AG09319 (cell line): Measurements from ENCODE around the gene CFAP44.
"Not testable (repeated sequence)": the region's sequence is repeated elsewhere in the genome, so short reads cannot be mapped to it uniquely, and the experiment has no call there.

ENCODE experiments used
- DNase-seq: peaks from one replicate; pipeline ENCODE4 v3.0.0-alpha.2; 2010; ENCODE audit warnings: low read depth; ENCODE audit errors: extremely low read depth
- TF ChIP-seq, protein P1 (sequence below): IDR thresholded peaks from 2 replicates; pipeline ENCODE4 v1.5.1; 2011; ENCODE audit warnings: low read depth, mild to moderate bottlenecking, inconsistent platforms, low read length, moderate library complexity

Gene CFAP44

DNA sequence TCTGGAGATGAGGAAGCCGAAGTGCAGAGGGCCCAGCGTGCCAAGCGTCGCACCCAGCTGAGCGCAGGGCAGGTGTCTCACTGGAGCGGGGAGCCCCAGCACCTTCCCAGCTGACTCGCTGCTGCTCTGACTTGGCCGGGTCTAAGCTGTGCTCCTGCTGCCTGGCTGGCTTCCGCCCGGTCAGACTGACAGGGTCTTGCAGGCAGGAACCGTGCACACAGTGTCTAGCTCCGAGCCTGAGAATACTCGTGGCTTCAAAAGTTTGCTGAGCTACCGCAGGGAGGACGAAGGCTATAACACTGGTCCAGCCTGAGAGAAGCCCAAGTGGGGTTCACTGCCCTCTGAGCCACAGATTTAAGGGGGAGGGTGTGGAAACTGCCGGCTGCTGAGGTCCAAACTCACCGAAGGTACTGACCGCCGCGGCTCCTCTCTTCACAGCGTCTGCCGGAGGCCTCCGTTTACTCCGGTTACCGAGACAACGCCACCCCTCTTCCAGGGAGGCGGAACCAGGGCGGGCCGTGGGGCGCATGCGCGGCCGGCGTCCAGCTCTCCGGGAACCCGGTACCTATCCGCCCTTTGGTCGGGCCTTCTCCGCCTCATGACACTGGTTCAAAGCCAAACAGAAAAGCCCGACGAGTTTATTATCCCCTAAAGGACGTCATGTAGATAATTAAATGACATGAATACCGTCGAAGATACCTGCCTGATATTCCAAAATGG, at the start of gene CFAP44:
TSS of gene CFAP44 (minus strand) at position 443 of the 720 bp plus-strand sequence. CDS start 7,829 bp downstream, outside the sequence.
- TF ChIP-seq, protein P1, sequence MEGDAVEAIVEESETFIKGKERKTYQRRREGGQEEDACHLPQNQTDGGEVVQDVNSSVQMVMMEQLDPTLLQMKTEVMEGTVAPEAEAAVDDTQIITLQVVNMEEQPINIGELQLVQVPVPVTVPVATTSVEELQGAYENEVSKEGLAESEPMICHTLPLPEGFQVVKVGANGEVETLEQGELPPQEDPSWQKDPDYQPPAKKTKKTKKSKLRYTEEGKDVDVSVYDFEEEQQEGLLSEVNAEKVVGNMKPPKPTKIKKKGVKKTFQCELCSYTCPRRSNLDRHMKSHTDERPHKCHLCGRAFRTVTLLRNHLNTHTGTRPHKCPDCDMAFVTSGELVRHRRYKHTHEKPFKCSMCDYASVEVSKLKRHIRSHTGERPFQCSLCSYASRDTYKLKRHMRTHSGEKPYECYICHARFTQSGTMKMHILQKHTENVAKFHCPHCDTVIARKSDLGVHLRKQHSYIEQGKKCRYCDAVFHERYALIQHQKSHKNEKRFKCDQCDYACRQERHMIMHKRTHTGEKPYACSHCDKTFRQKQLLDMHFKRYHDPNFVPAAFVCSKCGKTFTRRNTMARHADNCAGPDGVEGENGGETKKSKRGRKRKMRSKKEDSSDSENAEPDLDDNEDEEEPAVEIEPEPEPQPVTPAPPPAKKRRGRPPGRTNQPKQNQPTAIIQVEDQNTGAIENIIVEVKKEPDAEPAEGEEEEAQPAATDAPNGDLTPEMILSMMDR, result no peak
- peak; percentile 15 for DNase-seq

DNA sequence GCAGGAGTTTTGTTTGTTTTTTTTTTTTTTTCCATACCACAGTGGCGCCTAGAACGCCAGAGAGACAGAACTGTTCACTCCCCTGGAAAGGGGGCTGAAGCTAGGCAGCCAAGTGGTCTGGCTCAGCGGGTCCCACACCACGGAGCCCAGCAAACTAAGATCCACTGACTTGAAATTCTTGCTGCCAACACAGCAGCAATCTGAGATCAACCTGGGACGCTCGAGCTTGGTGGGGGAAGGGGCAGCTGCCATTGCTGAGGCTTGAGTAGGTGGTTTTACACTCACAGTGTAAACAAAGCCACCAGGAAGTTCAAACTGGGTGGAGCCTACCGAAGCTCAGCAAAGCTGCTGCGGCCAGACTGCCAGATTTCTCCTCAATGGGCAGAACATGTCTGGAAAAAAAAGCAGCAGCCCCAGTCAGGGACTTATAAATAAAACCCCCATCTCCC, 43.9 kb upstream of the CFAP44 start:
- TF ChIP-seq, protein P1, result no peak
- no peak for DNase-seq

DNA sequence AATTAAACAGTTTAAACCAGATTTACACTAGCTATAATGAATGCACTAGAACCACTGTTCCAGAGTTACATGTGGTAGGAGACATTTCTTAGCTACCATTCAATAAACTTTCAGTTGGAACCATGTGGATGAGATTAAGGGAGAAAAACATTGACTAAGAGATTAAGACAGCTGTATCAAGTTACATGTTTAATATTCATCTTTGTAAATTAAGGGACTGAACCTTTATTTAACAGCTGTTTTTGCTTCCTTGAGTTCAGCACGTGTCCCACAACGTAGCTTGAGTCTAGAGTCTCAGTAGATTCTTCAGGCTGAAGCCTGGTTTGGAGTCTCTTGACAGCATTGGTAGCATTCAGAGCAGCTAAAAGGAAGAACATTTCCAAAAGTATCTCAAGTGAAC, 27.2 kb upstream of the CFAP44 start:
- TF ChIP-seq, protein P1, result no peak
- peak; percentile 20 for DNase-seq

DNA sequence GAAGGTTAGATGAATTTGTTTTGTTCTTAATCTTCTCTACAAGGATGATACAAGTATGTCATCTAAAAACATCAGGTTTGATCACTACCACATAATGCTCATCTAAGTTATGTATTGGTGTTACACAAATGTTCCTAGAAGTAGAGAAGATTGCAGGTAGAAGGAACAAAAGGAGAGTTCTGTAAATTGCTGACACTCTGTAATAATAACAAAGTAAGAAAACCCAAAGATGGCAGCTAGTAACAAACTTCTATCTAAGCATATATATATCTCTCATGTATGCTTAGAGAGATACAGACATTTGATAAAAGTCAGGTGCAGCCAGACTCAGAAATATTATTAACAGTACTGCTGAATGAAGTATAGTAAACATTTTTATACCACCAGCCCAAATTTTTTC, 20.2 kb upstream of the CFAP44 start:
- no peak for DNase-seq
- TF ChIP-seq, protein P1, result no peak

DNA sequence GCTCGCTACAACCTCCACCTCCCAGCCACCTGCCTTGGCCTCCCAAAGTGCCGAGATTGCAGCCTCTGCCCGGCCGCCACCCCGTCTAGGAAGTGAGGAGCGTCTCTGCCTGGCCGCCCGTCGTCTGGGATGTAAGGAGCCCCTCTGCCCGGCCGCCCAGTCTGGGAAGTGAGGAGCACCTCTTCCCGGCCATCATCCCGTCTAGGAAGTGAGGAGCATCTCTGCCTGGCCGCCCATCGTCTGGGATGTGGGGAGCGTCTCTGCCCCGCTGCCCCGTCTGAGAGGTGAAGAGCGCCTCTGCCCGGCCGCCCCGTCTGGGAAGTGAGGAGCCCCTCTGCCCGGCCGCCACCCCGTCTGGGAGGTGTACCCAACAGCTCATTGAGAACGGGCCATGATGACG, 17.3 kb upstream of the CFAP44 start:
- DNase-seq, result not testable (repeated sequence)

- TF ChIP-seq, protein P1, result no peak
- no peak for DNase-seq
Measured at GRCh38 chr3:113455446-113455845, 14.2 kb upstream of the CFAP44 start.

GRCh38 chr3:113454630-113455029, 13.3 kb upstream of the CFAP44 start:
- TF ChIP-seq, protein P1, result no peak
- no peak for DNase-seq

DNA sequence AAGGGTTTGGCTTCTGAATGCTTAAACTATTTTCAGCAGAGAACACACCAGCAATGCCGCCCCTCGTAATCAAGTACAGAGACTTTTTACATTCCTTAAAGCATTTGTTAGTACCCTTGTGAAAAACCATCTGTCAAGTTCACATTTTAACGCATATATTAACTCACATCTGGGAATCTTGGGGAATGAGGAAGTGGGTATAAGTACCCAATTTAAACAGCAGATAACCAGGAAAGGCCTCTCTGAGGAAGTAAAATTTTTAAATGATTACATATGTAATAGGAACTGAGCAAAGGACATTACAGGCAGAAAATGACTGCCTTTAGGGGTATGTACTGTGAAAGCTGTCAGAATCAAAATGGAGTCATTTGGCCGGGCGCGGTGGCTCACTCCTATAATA, 12.8 kb upstream of the CFAP44 start:
- TF ChIP-seq, protein P1, result no peak

More for the DNA sequence above, 12.8 kb upstream of the CFAP44 start:
- no peak for DNase-seq
